ENCODE results near the gene HK1. TPM values are rescaled to one million over a fixed set of nuclear protein-coding genes. Genes with fewer than 3 reads are reported as not detected.

Gene HK1
- total RNA-seq, 4 donors from 2014 or later, result 130 to 189 (median 142) TPM

DNA sequence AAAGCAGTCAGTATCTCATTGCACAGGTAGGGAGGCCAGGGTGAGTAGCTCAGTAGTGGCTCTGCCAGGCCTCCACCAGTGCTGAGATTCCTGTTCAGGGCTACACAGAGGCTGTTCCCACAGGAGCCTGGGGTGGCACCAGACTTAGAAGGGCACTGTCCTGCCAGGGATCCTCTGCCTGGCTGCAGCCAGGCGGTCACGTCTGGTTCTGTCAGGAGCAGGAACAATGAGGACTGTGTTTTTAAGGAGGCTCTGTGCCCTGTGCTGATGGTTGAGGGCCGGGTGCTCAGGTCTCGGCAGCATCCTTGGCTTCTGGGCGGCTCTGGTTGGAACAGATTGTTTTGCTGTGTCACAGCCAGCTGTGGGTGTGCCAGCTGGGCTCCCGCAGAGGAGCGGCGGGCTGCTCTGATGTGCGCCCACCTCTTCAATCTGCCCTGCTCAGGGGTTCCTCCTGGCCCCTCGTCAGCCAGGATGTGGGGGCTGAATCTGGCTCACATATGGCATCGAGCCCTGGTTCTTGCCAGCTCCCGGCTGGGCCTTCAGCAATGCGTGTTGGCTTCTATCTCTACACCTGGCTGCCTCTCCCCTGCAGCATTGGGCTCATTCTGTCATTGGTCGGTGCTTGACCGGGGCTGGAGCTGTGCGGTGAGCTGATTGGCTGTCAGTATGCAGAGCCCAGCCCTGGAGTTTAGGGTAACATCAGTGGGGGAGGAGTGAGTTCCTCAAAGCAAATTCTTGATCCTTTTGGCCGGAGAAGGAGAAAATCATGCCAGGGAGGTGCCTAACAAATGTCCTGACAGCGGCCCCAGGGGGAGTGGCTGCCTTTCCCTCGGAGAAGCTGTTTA is 97.2 kb downstream of the HK1 start:
- TF ChIP-seq POLR2A (IDR thresholded peaks at IDR 0.05) (peak in 1 of 4 donors; percentile 48), CTCF (IDR thresholded peaks at IDR 0.05) (peak in 3 of 6 experiments; percentile 13 to 24 (median 13))
- intact Hi-C loops (cut with DNase I), result no loop called here

GRCh38 chr10:69376662-69377061 is 98.4 kb downstream of the HK1 start:
- Histone ChIP-seq H3K4me3 (no peak overlapping the region), H3K4me1 (peaks cover 39 to 71% (median 40%) of the 10 kb centered on the region in 3 donors), H3K27me3 (no peaks in the 10 kb centered on the region), H3K27ac (peak overlapping the region; percentile 78 to 91 (median 89)), H3K9me3 (no peaks in the 10 kb centered on the region), H3K36me3 (peaks cover 4 to 81% (median 12%) of the 10 kb centered on the region in 3 donors)
- WGBS, 2 donors, result 75 to 89% methylated on average over 2 to 6 of the region's 11 CpGs
- intact Hi-C loops (cut with DNase I), result no loop called here
- no peak for DNase-seq
- TF ChIP-seq CTCF (IDR thresholded peaks at IDR 0.05) (no peak), POLR2A (IDR thresholded peaks at IDR 0.05) (no peak)

More for the DNA sequence above, 97.2 kb downstream of the HK1 start:
- H3K27me3 ChIP-seq, result no peaks in the 10 kb centered on the region
- peaks cover 39 to 68% (median 40%) of the 10 kb centered on the region in 3 donors for H3K4me1 ChIP-seq
- 20 to 26% methylated on average over 12 to 15 of the region's 19 CpGs for WGBS, 2 donors
- peak overlapping the region; percentile 78 to 91 (median 89) for H3K27ac ChIP-seq
- H3K36me3 ChIP-seq, result peaks cover 12 to 81% (median 17%) of the 10 kb centered on the region in 3 donors
- H3K4me3 ChIP-seq, result peak overlapping the region in 1 of 4 donors; percentile 47
- no peak for DNase-seq
- H3K9me3 ChIP-seq, result no peaks in the 10 kb centered on the region

DNA sequence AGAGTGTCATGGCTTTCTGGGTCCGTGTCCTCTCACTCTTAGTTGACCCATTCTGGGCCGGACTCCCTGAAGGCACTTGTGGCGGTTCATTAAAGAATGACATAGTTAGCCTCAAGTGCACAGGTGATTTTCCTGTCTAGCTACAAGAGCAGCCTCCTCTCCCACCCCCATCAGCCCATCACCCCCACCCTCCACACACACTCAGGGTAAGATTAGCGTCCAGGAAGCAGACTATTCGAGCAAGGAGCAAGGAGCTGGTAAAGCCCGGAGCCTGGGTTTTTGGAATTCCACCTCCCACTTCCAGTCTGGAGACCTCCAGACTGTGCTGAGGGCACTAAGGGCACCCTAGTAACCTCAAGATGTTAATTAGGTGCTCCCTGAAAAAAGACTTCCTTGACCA is 98.9 kb downstream of the HK1 start:
- intact Hi-C loops (cut with DNase I), result no loop called here
- 73 to 85% methylated on average over 5 to 6 of the region's 6 CpGs for WGBS, 2 donors
- peak overlapping the region; percentile 78 to 91 (median 89) for H3K27ac ChIP-seq
- H3K27me3 ChIP-seq, result no peaks in the 10 kb centered on the region
- no peak for DNase-seq
- H3K4me1 ChIP-seq, result peaks cover 36 to 74% (median 39%) of the 10 kb centered on the region in 3 donors
- H3K4me3 ChIP-seq, result no peak overlapping the region
- H3K36me3 ChIP-seq, result peaks cover 8 to 81% (median 12%) of the 10 kb centered on the region in 3 donors
- no peak for TF ChIP-seq CTCF (IDR thresholded peaks at IDR 0.05)
- no peak for TF ChIP-seq POLR2A (IDR thresholded peaks at IDR 0.05)
- no peaks in the 10 kb centered on the region for H3K9me3 ChIP-seq

DNA sequence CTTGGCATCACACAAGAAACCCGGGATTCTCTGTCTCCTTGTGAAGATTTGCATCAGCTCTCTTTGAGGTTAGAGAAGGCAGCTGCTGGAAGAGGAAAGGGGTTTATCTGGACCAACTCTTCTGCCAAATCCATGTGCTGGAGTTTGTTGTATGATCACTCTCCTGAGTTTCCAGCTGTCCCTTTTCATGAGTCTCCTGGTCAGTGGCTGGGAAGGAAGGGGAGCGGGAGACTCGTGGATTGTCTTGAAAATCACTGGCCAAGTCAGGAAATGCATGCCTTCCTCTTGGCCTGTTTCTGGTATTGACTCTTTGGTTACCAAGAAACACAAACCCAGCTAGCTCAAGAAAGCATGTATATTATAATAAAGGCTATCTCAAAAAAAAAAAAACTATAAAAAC is 99.6 kb downstream of the HK1 start:
- 22 to 39% methylated on average over 3 of the region's 3 CpGs for WGBS, 2 donors
- H3K27ac ChIP-seq, result peak overlapping the region; percentile 39 to 91 (median 89)
- no peak for TF ChIP-seq POLR2A (IDR thresholded peaks at IDR 0.05)
- no peak for TF ChIP-seq CTCF (IDR thresholded peaks at IDR 0.05)
- H3K36me3 ChIP-seq, result peaks cover 9 to 83% (median 12%) of the 10 kb centered on the region in 3 donors
- no peak for DNase-seq
- no peak overlapping the region for H3K4me3 ChIP-seq
- H3K9me3 ChIP-seq, result no peaks in the 10 kb centered on the region
- H3K4me1 ChIP-seq, result peaks cover 35 to 74% (median 46%) of the 10 kb centered on the region in 3 donors
- no peaks in the 10 kb centered on the region for H3K27me3 ChIP-seq
- intact Hi-C loops (cut with DNase I), result no loop called here

GRCh38 chr10:69379800-69380199 is 101.5 kb downstream of the HK1 start:
- no peak for DNase-seq
- Histone ChIP-seq H3K27ac (peak overlapping the region in 1 of 4 donors; percentile 89), H3K4me1 (peaks cover 43 to 74% (median 52%) of the 10 kb centered on the region in 3 donors), H3K36me3 (peaks cover 12 to 85% (median 12%) of the 10 kb centered on the region in 3 donors), H3K27me3 (no peaks in the 10 kb centered on the region), H3K4me3 (no peak overlapping the region), H3K9me3 (no peaks in the 10 kb centered on the region)
- 90 to 92% methylated on average over 10 to 14 of the region's 16 CpGs for WGBS, 2 donors
- intact Hi-C loops (cut with DNase I), result loop anchor here (5.0 kb wide), 1 partner anchor 37 kb away; no protein-coding TSS in a partner anchor
- TF ChIP-seq POLR2A (IDR thresholded peaks at IDR 0.05), result no peak
